Muscle of arm (tissue), 12 donors: ENCODE measurements around the gene TP53BP2. TPM values are rescaled to one million over a fixed set of nuclear protein-coding genes. Genes with fewer than 3 reads are reported as not detected.
A peak's percentile ranks its signal among the peaks of the same experiment; 100 is the strongest.
"Not testable (repeated sequence)": the region's sequence is repeated elsewhere in the genome, so short reads cannot be mapped to it uniquely, and the experiment has no call there.

ENCODE experiments used
- DNase-seq: peaks from one replicate; pipeline ENCODE4 v3.0.0-alpha.2; 2013
- polyA plus RNA-seq, 12 donors: library from polyadenylated mRNA; unstranded; fragments of 120-200 nt; gene quantifications; one replicate each; pipeline ENCODE4 v1.2.1, GENCODE V29; 2013; ENCODE audit not compliant: insufficient read length in 12 of 12

TP53BP2 gene
- polyA plus RNA-seq, 12 donors, result 21.9 to 58.4 (median 34.2) TPM; not detected in 1

- DNase-seq, result no peak
Observed at GRCh38 chr1:223742856-223743517, 102.8 kb downstream of the TP53BP2 start.

GRCh38 chr1:223741861-223742260 is 103.9 kb downstream of the TP53BP2 start:
- no peak for DNase-seq

- DNase-seq, result not testable (repeated sequence)
Observed at GRCh38 chr1:223740038-223740736, 105.6 kb downstream of the TP53BP2 start.

GRCh38 chr1:223739366-223740037 is 106.2 kb downstream of the TP53BP2 start:
- peak; percentile 80 for DNase-seq

- DNase-seq, result no peak
Observed at GRCh38 chr1:223738465-223739365, 107.0 kb downstream of the TP53BP2 start.

- DNase-seq, result no peak
Observed at GRCh38 chr1:223737342-223737741, 108.4 kb downstream of the TP53BP2 start.

- not testable (repeated sequence) for DNase-seq
Observed at GRCh38 chr1:223736638-223737037, 109.1 kb downstream of the TP53BP2 start.

GRCh38 chr1:223733898-223734852 is 111.6 kb downstream of the TP53BP2 start:
- no peak for DNase-seq

- peak; percentile 80 for DNase-seq
Observed at GRCh38 chr1:223732993-223733798, 112.6 kb downstream of the TP53BP2 start.

GRCh38 chr1:223731133-223731770 is 114.5 kb downstream of the TP53BP2 start:
- no peak for DNase-seq

GRCh38 chr1:223730479-223731132 is 115.1 kb downstream of the TP53BP2 start:
- no peak for DNase-seq

GRCh38 chr1:223729906-223730305 is 115.8 kb downstream of the TP53BP2 start:
- DNase-seq, result no peak

Other genes with a start within 250 kb of the TP53BP2 start
- 1 to 10 TPM in 1 of 12 donors, under 1 TPM in 9, not detected in 2; 0.18 to 8.2 (median 0.41) TPM for gene CAPN8, start 180.2 kb downstream of the TP53BP2 start, polyA plus RNA-seq
- 100 to 1,000 TPM in 7 of 12 donors, 10 to 100 TPM in 4, not detected in 1; 77.6 to 121 (median 103) TPM for gene CAPN2, start 133.4 kb downstream of the TP53BP2 start, polyA plus RNA-seq